Measurements from ENCODE around the gene SCAI.

DNA sequence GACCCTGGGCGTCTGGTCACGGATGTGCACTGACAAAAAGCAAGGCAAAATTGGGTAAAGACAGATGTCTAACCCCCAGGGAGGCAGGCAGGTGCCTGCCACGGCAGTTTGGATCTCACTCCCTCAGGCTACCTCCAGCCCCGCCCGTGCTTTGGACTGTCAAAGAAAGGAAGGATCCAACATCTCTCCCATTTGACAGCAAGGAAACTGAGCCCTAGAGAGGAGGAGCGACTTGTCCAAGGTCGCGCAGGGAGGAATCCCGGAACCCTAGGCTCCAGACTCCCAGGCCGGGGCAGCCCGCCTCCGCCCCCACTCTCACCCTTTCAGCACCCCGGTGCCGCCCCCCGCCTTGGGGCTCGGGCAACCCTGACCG, 202.8 kb downstream of the SCAI start:
- TF ChIP-seq RARB (CRISPR knock-in tag; IDR thresholded peaks at IDR 0.05) (no peak), GLIS3 (CRISPR knock-in tag; IDR thresholded peaks at IDR 0.05) (no peak), ARNTL (CRISPR knock-in tag; IDR thresholded peaks at IDR 0.05; ENCODE audit: borderline replicate concordance, low read depth) (no peak), ZNF565 (CRISPR knock-in tag; conservative IDR thresholded peaks at IDR 0.05; ENCODE audit: low read depth) (no peak), ZNF8 (CRISPR knock-in tag; IDR thresholded peaks at IDR 0.05) (no peak), BACH2 (CRISPR knock-in tag; IDR thresholded peaks at IDR 0.05; ENCODE audit: borderline replicate concordance) (no peak)
- TF ChIP-seq, protein P1, sequence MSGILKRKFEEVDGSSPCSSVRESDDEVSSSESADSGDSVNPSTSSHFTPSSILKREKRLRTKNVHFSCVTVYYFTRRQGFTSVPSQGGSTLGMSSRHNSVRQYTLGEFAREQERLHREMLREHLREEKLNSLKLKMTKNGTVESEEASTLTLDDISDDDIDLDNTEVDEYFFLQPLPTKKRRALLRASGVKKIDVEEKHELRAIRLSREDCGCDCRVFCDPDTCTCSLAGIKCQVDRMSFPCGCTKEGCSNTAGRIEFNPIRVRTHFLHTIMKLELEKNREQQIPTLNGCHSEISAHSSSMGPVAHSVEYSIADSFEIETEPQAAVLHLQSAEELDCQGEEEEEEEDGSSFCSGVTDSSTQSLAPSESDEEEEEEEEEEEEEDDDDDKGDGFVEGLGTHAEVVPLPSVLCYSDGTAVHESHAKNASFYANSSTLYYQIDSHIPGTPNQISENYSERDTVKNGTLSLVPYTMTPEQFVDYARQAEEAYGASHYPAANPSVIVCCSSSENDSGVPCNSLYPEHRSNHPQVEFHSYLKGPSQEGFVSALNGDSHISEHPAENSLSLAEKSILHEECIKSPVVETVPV (CRISPR knock-in tag; IDR thresholded peaks at IDR 0.05) = no peak
- TF ChIP-seq, protein P2, sequence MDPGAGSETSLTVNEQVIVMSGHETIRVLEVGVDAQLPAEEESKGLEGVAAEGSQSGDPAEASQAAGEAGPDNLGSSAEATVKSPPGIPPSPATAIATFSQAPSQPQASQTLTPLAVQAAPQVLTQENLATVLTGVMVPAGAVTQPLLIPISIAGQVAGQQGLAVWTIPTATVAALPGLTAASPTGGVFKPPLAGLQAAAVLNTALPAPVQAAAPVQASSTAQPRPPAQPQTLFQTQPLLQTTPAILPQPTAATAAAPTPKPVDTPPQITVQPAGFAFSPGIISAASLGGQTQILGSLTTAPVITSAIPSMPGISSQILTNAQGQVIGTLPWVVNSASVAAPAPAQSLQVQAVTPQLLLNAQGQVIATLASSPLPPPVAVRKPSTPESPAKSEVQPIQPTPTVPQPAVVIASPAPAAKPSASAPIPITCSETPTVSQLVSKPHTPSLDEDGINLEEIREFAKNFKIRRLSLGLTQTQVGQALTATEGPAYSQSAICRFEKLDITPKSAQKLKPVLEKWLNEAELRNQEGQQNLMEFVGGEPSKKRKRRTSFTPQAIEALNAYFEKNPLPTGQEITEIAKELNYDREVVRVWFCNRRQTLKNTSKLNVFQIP (CRISPR knock-in tag; IDR thresholded peaks at IDR 0.05; ENCODE audit: borderline replicate concordance, low read depth) = no peak

Data from SK-N-SH treated with all-trans-retinoic acid at 6 μM for 48 hours (cell line).